ENCODE results near the gene PRIMA1. TPM values are rescaled to one million over a fixed set of nuclear protein-coding genes. Genes with fewer than 3 reads are reported as not detected.

Gene PRIMA1
- total and polyA plus RNA-seq, 5 donors from 2014 or later, result not detected

DNA sequence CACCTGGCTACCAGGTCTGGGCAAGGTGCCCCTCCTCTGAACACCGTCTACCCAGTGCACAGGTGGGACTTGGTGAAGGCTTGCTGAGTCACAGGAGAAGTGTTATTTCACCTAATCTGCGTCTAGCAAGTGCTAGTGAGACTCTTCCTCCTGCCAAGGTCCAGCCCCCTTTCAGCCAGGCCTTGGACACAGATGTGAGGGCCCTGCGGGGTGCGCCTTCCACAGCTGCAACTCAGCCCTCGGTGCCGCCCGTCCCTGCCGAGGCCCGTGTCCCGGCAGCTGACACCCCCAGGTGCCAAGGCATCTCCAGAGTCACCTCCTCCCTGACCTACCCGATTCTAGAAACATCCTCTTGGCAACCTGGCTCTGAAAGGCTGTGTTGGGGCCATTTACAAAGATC is 55.1 kb downstream of the PRIMA1 start:
- Mint-ChIP-seq H3K4me3 (no peak overlapping the region), H3K36me3 (no peaks in the 10 kb centered on the region), H3K9me3 (peaks cover 0 to 4% (median 0%) of the 10 kb centered on the region in 7 donors), H3K27me3 (peaks cover 9% of the 10 kb centered on the region), H3K27ac (no peak overlapping the region), H3K4me1 (no peaks in the 10 kb centered on the region)
- ATAC-seq (ENCODE audit: low read depth in 2 of 2) (no peak), DNase-seq (no peak)
- no peaks in the 10 kb centered on the region for H3K9me3 ChIP-seq (ENCODE audit: control insufficient read depth in 2 of 2, low read length in 2 of 2)
- H3K27me3 ChIP-seq (ENCODE audit: control insufficient read depth, insufficient read depth, low read length), result no peaks in the 10 kb centered on the region
- no peaks in the 10 kb centered on the region for H3K4me1 ChIP-seq (ENCODE audit: control insufficient read depth, insufficient read depth, low read length, poor library complexity, severe bottlenecking)
- no peak overlapping the region for H3K27ac ChIP-seq (ENCODE audit: insufficient read depth, low read length, poor library complexity, severe bottlenecking)
- no peak overlapping the region for H3K4me3 ChIP-seq (ENCODE audit: low read depth, low read length)
- no peaks in the 10 kb centered on the region for H3K36me3 ChIP-seq (ENCODE audit: control insufficient read depth, insufficient read depth, low read length)

DNA sequence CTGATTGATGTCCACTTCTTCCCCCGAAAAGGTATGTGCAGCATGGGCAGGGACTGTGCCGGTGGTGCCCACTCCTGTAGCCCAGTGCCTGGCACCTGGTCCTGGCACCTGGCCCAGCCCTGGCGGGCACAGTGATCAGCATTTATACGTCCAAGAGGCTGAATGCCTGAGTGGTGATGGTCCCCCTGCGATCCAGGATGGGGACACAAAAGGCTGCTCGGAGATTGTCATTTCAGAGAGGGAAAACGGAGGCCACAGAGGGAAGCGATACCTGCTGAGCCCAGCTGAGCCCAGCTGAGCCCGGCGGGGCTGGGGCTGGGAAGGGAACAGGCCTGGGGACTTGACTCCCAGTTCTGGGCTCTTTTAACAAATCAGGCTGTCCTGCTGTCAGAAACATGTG is 55.8 kb downstream of the PRIMA1 start:
- Histone ChIP-seq H3K4me1 (ENCODE audit: control insufficient read depth, insufficient read depth, low read length, poor library complexity, severe bottlenecking) (no peaks in the 10 kb centered on the region), H3K9me3 (ENCODE audit: control insufficient read depth in 2 of 2, low read length in 2 of 2) (no peaks in the 10 kb centered on the region), H3K27ac (ENCODE audit: insufficient read depth, low read length, poor library complexity, severe bottlenecking) (no peak overlapping the region), H3K27me3 (ENCODE audit: control insufficient read depth, insufficient read depth, low read length) (no peaks in the 10 kb centered on the region), H3K4me3 (ENCODE audit: low read depth, low read length) (no peak overlapping the region), H3K36me3 (ENCODE audit: control insufficient read depth, insufficient read depth, low read length) (no peaks in the 10 kb centered on the region)
- ATAC-seq (ENCODE audit: low read depth in 2 of 2), result no peak
- no peak overlapping the region for H3K27ac Mint-ChIP-seq
- no peaks in the 10 kb centered on the region for H3K36me3 Mint-ChIP-seq
- no peak for DNase-seq
- H3K27me3 Mint-ChIP-seq, result peaks cover 4% of the 10 kb centered on the region
- peak overlapping the region in 1 of 4 donors; percentile 13 for H3K4me3 Mint-ChIP-seq
- no peaks in the 10 kb centered on the region for H3K4me1 Mint-ChIP-seq
- peaks cover 0 to 2% (median 0%) of the 10 kb centered on the region in 7 donors for H3K9me3 Mint-ChIP-seq

DNA sequence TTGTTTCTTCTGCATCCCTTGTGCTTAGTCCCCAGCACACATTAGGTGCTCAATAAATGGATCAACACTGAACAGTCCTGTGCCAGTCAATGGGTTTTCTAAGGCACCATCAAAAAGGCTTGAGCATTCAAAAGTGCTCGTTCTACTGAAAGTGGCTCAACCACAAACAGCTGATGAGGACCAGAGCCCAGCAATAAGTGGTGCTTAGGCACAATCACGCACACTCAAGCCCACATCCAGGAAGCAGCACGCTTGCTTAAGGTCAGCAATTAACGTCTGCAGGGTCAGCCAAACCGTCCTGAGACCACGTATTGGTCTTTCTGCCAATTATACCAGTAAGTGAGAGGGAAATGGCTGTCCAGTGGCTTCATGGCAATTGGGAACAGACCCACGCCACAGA is 56.5 kb downstream of the PRIMA1 start:
- H3K27me3 Mint-ChIP-seq, result peaks cover 4% of the 10 kb centered on the region
- Histone ChIP-seq H3K27ac (ENCODE audit: insufficient read depth, low read length, poor library complexity, severe bottlenecking) (no peak overlapping the region), H3K4me1 (ENCODE audit: control insufficient read depth, insufficient read depth, low read length, poor library complexity, severe bottlenecking) (no peaks in the 10 kb centered on the region), H3K4me3 (ENCODE audit: low read depth, low read length) (no peak overlapping the region), H3K36me3 (ENCODE audit: control insufficient read depth, insufficient read depth, low read length) (no peaks in the 10 kb centered on the region), H3K27me3 (ENCODE audit: control insufficient read depth, insufficient read depth, low read length) (no peaks in the 10 kb centered on the region), H3K9me3 (ENCODE audit: control insufficient read depth in 2 of 2, low read length in 2 of 2) (no peaks in the 10 kb centered on the region)
- no peak overlapping the region for H3K27ac Mint-ChIP-seq
- ATAC-seq (ENCODE audit: low read depth in 2 of 2) (no peak), DNase-seq (no peak)
- H3K4me1 Mint-ChIP-seq, result no peaks in the 10 kb centered on the region
- peaks cover 0 to 2% (median 0%) of the 10 kb centered on the region in 7 donors for H3K9me3 Mint-ChIP-seq
- no peaks in the 10 kb centered on the region for H3K36me3 Mint-ChIP-seq
- no peak overlapping the region for H3K4me3 Mint-ChIP-seq

DNA sequence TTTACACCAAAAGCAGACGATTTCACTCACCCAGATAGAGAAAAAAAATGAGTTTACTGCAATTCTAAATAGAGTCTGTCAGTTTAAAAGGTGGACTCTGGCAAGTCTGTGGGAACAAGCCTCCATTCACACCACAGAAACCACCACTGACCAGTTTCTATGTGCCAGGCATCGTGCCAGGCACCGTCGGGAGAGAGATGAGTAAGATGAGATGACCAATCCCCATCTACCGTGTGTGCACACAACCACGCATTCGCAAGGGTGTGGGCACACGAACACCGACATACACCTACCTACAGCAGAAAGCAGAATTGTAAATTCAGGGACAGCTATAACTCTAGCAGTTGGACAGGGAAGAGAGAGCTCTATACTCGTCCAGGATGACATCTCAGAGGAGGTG is 58.3 kb downstream of the PRIMA1 start:
- ATAC-seq (ENCODE audit: low read depth in 2 of 2) (no peak), DNase-seq (no peak)
- Histone ChIP-seq H3K4me1 (ENCODE audit: control insufficient read depth, insufficient read depth, low read length, poor library complexity, severe bottlenecking) (no peaks in the 10 kb centered on the region), H3K27me3 (ENCODE audit: control insufficient read depth, insufficient read depth, low read length) (no peaks in the 10 kb centered on the region), H3K36me3 (ENCODE audit: control insufficient read depth, insufficient read depth, low read length) (no peaks in the 10 kb centered on the region), H3K9me3 (ENCODE audit: control insufficient read depth in 2 of 2, low read length in 2 of 2) (no peaks in the 10 kb centered on the region), H3K4me3 (ENCODE audit: low read depth, low read length) (no peak overlapping the region), H3K27ac (ENCODE audit: insufficient read depth, low read length, poor library complexity, severe bottlenecking) (no peak overlapping the region)
- H3K27ac Mint-ChIP-seq, result no peak overlapping the region
- H3K9me3 Mint-ChIP-seq, result peaks cover 0 to 2% (median 0%) of the 10 kb centered on the region in 7 donors
- H3K4me3 Mint-ChIP-seq, result no peak overlapping the region
- no peaks in the 10 kb centered on the region for H3K4me1 Mint-ChIP-seq
- H3K36me3 Mint-ChIP-seq, result no peaks in the 10 kb centered on the region
- H3K27me3 Mint-ChIP-seq, result no peaks in the 10 kb centered on the region

DNA sequence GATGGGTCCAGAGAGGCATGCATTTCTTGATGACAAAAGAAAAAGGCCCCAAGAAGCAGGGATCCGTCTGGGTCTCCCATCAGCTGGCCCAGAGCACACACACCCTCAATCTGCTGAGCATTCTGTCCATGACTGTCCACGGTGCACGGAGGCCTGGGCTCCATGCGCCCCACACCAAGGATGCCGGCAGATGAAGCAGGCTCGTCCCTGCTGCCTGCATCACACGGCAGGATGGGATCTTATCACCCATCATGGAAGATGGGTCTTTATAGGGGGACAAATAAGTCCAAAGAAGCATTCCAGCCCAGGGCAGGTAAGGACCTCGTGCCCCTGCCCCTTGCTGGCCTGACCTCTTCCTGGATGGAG is 59.7 kb downstream of the PRIMA1 start:
- Histone ChIP-seq H3K27me3 (ENCODE audit: control insufficient read depth, insufficient read depth, low read length) (no peaks in the 10 kb centered on the region), H3K9me3 (ENCODE audit: control insufficient read depth in 2 of 2, low read length in 2 of 2) (no peaks in the 10 kb centered on the region), H3K4me1 (ENCODE audit: control insufficient read depth, insufficient read depth, low read length, poor library complexity, severe bottlenecking) (no peaks in the 10 kb centered on the region), H3K4me3 (ENCODE audit: low read depth, low read length) (no peak overlapping the region), H3K27ac (ENCODE audit: insufficient read depth, low read length, poor library complexity, severe bottlenecking) (no peak overlapping the region), H3K36me3 (ENCODE audit: control insufficient read depth, insufficient read depth, low read length) (no peaks in the 10 kb centered on the region)
- Mint-ChIP-seq H3K27me3 (no peaks in the 10 kb centered on the region), H3K36me3 (no peaks in the 10 kb centered on the region), H3K9me3 (peaks cover 0 to 2% (median 0%) of the 10 kb centered on the region in 7 donors), H3K4me1 (no peaks in the 10 kb centered on the region), H3K27ac (no peak overlapping the region), H3K4me3 (no peak overlapping the region)
- ATAC-seq (ENCODE audit: low read depth in 2 of 2) (no peak), DNase-seq (no peak)

DNA sequence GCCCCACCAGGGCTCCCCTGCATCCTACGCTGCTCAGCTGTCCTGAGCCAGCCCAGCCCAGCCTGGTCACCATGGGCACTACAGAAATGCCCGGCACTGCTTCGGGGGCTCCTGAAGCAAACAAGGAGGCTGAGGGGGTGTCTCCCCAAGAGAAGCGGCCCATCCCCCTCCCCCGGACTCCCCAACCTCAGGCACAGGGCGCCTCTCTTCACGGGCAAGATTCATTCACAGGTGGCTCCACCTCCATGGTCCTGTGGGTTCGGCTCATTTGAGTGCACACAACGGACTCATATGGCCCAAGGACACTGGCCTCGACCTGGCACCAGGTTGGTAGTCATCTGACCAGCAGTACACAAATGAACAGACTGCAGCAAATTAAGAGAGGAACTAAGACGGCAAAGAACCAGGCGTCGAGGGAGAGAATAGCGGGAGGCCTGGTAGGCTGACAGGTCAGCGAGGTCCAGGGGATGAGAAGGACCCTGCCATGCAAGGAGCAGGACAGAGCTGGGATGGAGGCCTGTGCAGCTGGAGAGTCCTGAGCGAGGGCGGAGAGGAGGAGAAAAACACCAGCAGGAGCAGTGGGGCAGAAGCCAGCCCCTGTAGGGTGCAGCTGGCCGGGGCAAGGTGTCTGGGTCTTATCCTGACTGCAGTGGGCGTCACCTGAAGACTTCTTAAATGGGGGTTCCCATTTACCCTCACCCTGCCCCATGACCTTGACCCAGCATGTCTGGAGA is 60.2 kb downstream of the PRIMA1 start:
- DNase-seq, result no peak
- H3K4me1 ChIP-seq (ENCODE audit: control insufficient read depth, insufficient read depth, low read length, poor library complexity, severe bottlenecking), result no peaks in the 10 kb centered on the region
- no peak overlapping the region for H3K4me3 ChIP-seq (ENCODE audit: low read depth, low read length)
- Mint-ChIP-seq H3K4me3 (no peak overlapping the region), H3K27me3 (no peaks in the 10 kb centered on the region), H3K36me3 (no peaks in the 10 kb centered on the region), H3K4me1 (no peaks in the 10 kb centered on the region), H3K27ac (no peak overlapping the region), H3K9me3 (peaks cover 0 to 2% (median 0%) of the 10 kb centered on the region in 7 donors)
- ATAC-seq (ENCODE audit: low read depth in 2 of 2), result no peak
- no peaks in the 10 kb centered on the region for H3K9me3 ChIP-seq (ENCODE audit: control insufficient read depth in 2 of 2, low read length in 2 of 2)
- no peak overlapping the region for H3K27ac ChIP-seq (ENCODE audit: insufficient read depth, low read length, poor library complexity, severe bottlenecking)
- H3K27me3 ChIP-seq (ENCODE audit: control insufficient read depth, insufficient read depth, low read length), result no peaks in the 10 kb centered on the region
- H3K36me3 ChIP-seq (ENCODE audit: control insufficient read depth, insufficient read depth, low read length), result no peaks in the 10 kb centered on the region

DNA sequence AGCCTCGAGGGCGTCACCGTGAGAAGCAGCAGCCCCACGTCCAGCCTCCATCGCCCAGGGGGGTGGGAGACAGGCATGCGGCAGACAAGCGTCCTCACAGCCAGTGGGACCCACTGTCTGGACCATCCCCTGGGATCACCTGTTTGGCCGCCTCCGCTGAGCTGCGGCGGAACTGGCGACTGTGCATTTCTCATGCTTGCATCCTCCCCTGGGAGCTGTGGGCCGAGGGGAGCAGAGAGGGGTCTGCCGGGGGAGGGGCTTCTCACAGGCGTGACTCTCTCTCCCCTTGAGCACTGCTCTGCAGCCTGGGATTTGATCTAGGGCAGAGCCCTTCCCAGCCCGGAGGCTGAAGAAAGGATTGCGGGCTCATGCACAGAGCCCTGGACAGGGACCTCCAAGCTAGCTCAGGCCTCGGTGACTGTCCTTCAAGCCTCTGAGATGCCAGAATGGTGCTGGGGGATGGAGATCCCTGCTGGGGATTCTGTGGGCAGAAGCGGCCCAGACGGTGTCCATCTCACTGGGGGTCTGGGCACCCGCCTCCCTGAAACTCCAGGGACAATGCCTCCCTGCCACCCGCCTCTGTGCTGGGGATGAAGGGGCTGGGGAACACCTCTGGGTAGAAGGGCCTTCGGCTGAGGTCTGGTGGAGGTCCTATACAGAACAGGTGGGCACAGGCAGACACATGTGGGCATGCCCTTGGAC is 61.1 kb downstream of the PRIMA1 start:
- Histone ChIP-seq H3K4me3 (ENCODE audit: low read depth, low read length) (no peak overlapping the region), H3K27me3 (ENCODE audit: control insufficient read depth, insufficient read depth, low read length) (no peaks in the 10 kb centered on the region), H3K27ac (ENCODE audit: insufficient read depth, low read length, poor library complexity, severe bottlenecking) (no peak overlapping the region), H3K4me1 (ENCODE audit: control insufficient read depth, insufficient read depth, low read length, poor library complexity, severe bottlenecking) (no peaks in the 10 kb centered on the region), H3K36me3 (ENCODE audit: control insufficient read depth, insufficient read depth, low read length) (no peaks in the 10 kb centered on the region), H3K9me3 (ENCODE audit: control insufficient read depth in 2 of 2, low read length in 2 of 2) (no peaks in the 10 kb centered on the region)
- Mint-ChIP-seq H3K4me1 (no peaks in the 10 kb centered on the region), H3K27ac (no peak overlapping the region), H3K36me3 (no peaks in the 10 kb centered on the region), H3K9me3 (peaks cover 0 to 4% (median 0%) of the 10 kb centered on the region in 7 donors), H3K27me3 (no peaks in the 10 kb centered on the region), H3K4me3 (no peak overlapping the region)
- DNase-seq (no peak), ATAC-seq (ENCODE audit: low read depth in 2 of 2) (no peak)

DNA sequence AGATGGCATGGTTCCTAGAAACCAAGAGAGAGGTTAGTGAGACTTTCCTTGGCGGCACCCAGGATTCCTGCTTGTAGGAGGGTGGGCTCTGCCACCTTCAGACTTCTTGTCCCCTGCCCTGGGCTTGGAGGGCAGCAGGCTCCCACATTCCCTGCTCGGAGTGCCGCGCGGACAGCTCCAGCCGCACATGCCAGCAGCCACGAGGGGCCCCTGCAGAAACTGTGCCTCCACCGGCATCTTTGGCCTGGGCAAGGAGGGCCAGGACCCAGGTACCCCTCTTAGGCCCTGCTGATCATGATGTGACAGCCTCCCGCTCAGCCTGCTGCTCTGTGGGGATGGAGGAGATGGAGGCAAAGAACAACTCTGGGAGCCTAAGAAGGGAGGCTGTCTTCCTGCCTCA is 62.3 kb downstream of the PRIMA1 start:
- Histone ChIP-seq H3K9me3 (ENCODE audit: control insufficient read depth in 2 of 2, low read length in 2 of 2) (no peaks in the 10 kb centered on the region), H3K27me3 (ENCODE audit: control insufficient read depth, insufficient read depth, low read length) (no peaks in the 10 kb centered on the region), H3K27ac (ENCODE audit: insufficient read depth, low read length, poor library complexity, severe bottlenecking) (no peak overlapping the region), H3K4me1 (ENCODE audit: control insufficient read depth, insufficient read depth, low read length, poor library complexity, severe bottlenecking) (no peaks in the 10 kb centered on the region), H3K4me3 (ENCODE audit: low read depth, low read length) (no peak overlapping the region), H3K36me3 (ENCODE audit: control insufficient read depth, insufficient read depth, low read length) (no peaks in the 10 kb centered on the region)
- Mint-ChIP-seq H3K27me3 (no peaks in the 10 kb centered on the region), H3K4me1 (no peaks in the 10 kb centered on the region), H3K9me3 (peaks cover 0 to 4% (median 0%) of the 10 kb centered on the region in 7 donors), H3K4me3 (no peak overlapping the region), H3K27ac (no peak overlapping the region), H3K36me3 (peaks cover 5% of the 10 kb centered on the region)
- ATAC-seq (ENCODE audit: low read depth in 2 of 2) (no peak), DNase-seq (no peak)

All from CD4-positive, CD25-positive, alpha-beta regulatory T cell (primary cell).